ENCODE data around the gene SLC6A12.
"Not testable (repeated sequence)": the region's sequence is repeated elsewhere in the genome, so short reads cannot be mapped to it uniquely, and the experiment has no call there.

Gene SLC6A12

DNA sequence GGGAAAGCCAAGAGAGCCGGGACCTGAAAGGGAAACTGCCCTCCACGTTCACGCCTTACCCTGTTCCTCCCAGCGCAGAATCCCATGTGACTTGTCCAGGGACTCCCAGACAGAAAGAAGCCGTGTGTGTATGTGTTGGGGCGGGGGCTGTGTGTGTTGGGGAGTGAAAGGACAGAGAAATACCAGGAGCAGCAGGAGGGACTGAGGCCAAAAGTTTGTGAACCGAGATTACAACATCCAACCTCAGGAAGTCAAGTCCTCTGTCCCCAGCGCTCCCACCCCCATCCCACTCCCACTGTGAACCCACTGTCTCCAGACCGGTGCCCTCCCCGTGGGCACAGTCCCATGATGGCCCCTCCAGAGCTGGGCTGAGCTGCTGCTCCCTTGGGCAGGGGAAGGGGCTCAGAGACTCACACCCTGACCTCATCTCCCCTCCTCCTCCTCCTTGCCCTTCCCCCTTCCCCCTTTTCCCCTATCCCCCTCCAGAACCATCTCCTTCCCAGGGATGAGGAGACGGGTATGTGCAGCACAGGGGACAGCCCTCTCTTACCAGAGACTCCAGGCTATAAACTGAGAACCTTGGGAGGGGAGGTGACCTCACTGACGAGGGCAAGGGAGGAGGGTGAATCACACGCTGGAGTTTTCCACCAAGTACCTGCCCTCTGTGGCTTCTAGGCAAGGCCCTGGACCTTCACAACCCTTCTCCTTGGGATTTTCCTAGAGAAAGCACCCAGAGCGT lies at the start of gene SLC6A12:
SLC6A12 (minus strand) TSS at position 155 of the 739 bp plus-strand sequence. CDS start 4,171 bp downstream, outside the sequence.
- no peak for DNase-seq

DNA sequence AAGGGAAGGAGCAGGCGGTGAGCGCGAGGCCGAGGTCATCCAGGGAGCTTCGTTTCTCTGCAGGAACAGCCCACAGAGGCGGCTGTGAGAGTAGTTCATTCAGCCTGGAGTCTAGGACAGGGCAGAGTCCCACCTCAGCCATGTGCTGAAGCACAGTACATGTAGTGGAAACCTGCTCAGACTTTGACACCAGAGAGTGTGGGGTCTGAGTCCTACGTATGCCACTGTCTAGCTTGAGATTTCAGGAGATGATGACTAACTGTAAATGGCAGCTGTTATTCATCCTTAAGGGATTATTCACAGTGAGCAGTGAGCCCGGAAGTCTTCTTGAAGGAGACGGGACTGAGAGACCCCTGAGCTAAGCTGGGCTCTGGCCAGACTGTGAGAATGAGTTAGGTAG lies 49.6 kb upstream of the SLC6A12 start:
- DNase-seq = no peak

DNA sequence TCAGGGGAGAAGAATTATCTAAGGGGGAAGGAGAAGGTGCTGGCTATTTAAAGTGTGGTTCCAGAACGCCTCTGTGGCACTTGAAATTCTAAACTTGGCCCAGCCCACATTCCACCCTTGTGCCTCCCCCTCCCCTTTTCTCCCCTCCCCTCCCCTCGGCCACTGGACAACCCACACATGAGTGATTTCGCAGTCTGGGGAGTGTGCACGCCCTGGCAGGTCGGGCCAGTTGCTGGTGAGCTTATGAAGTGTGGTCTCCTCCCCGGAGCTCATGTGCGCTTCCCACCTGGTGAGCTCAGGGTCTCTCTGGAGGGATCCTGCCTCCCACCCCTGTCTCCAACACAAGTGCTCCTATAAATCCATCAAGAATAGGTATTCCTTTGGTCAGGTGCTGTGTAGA lies 48.9 kb upstream of the SLC6A12 start, which contains the start of gene SLC6A13:
SLC6A13 (minus strand) TSS at position 20 of the 400 bp plus-strand sequence. CDS start 2,784 bp downstream, outside the sequence.
- DNase-seq = no peak

DNA sequence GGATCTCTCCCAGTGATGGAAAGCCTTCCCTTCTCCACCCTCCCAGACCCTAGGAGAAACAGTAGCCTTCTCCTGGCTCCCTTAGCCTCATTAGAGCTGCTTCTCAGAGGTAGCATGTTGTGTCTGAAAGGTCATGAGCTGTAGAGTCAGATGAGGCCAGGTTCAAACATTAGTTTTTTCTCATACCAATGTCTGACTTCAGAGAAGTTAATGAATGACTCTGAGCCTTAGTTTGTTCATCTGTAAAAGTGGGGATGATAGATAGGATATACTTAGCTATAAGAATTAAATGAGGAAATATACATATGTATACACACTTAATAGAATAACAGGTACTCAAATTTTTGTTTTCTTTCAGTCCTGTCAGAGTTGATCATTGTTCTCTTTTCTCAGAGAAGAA lies 48.2 kb upstream of the SLC6A12 start:
- DNase-seq = no peak

DNA sequence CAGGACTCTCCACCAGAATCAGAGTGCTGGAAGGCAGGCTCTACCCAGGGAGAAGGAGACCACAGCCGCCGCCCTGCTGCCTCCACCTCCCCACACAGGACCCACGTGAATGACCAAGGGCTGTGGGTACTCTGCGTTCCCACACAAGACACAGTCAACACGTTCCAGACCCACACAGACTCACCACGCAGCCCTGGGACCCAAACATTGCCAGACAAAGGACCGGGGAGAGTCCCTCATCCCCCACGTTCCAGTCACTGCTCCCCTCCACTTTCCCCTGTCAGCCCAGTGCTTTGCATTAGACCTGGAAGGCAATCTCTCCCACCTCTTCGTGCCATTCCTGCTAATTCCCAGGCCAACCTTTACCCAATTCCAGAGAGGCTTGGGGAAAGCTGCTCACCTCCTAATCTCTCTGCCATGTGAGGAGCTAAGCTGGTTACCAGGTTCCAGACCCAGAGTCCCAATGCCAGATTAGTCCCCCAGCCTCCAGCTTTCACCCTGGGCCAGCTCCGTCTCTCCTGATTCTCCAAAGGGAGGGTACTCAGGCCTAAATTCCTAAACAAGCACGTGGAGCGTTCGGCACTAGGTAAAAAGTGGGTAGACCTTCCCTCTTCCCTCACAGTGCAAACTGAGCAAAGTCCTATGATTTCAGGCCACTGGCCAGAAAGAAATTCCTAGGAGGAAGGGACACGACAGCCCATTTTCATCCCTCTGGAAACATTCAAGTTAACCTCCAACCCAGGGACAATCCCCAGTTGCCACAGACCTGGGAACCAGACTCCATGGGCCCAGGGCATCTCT lies 43.8 kb upstream of the SLC6A12 start:
- DNase-seq = no peak

DNA sequence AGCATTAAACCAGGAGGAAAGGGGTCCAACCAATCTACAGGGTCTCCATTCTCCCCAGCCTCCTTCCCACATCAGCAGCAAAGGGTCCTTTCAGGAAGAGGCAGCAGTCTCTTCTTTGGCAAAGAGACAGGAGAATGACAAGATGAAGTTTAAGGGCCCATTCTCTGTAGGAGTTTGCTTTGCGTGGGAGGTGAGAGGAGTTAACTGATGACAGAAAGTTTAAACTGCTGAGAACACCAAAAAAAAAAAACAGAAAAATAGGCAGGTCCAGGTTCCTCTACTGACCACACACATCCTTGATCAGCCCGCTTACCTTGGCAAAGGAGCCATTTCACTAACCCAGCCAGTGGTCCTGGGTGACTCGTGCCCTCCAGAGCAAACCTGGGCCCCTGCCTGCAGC lies 43.0 kb upstream of the SLC6A12 start:
- no peak for DNase-seq

DNA sequence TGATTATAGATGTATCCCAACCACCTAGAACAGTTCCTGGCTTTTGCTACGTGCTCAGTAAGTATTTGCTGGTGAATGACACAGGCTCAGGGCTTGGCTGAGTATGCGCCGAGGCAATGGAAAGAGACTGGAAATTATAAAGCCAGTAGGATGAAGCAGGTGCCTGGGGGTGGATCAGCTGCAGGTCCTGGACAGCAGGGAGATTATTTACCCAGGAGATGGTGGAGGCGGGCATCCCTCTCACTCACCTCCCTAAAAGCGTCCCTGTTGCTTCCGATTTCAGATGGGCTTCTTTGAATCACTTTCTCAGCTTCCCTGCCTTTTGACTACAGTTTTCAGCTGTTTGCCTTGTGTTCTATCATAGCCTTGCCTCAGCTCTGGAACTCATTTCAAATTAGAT lies 42.3 kb upstream of the SLC6A12 start:
- DNase-seq = no peak

DNA sequence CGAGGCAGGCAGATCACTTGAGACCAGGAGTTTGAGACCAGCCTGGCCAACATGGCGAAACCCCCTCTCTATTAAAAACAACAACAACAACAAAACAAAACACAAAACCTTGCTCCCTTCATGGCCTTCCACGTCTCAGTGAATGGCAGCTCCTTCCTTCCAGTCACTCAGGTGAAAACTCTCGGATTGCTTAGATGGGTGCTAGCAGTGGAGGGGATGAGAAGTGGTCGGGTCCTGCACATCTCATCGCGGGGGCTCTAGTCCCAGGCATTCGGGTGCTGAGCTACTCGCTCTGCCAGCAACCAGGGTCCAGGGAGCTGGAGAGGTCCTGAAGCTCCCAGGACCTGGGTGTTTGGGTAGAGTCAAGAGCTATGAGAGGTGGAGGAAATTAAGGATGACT lies 41.0 kb upstream of the SLC6A12 start:
- DNase-seq = no peak

DNA sequence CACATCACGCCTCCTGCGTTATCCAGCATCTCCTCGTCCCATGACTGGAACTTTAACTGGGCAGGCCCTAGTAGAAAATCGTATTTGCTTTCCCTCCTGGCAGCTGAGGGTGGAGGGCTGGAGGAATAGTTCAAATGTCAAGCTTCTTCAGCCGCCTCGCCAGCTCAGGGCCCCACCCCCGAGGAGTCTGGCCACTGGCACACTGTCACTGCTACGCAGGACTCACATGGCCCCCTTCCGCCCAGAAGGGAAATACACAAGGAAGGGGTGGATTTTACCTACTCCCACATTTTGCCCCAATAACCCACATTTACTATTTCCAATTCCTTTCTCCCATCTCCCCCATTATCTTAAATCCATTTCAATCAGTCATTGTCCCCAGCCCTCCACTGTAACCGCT lies 40.1 kb upstream of the SLC6A12 start:
- DNase-seq = no peak

DNA sequence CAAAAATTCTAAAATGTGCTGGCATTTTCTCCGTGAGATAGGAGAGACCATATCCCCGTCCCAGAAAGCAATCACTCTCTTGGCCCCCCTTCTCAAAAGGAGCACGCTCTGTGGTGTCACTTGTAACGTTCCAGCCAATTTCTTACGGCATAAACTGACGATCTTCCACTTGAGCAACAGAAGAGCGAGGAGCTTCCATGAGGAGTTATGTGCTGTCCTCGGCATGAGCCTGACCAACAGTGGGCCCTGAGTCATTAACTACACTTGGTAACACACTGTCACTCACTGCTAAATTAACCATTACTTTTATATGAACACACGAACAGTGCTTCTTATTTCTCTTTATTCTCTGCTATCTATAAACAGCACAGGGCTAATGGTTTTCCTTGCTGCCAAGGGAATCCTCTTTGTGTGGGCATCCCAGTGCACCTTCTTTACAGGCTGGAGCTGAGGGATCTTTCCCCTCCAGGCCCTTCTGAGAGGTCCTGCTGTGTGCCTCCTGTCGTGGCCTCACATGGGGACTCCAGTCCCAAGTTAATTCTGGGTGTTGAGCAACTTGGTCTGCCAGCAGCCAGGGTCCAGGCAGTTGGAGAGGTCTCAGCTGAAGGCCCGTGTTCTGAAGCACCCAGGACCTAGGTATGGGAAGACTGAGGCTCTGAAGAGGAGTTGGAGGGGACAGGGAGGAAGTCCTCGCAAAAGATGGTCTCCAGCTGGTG lies 39.3 kb upstream of the SLC6A12 start:
- no peak for DNase-seq

DNA sequence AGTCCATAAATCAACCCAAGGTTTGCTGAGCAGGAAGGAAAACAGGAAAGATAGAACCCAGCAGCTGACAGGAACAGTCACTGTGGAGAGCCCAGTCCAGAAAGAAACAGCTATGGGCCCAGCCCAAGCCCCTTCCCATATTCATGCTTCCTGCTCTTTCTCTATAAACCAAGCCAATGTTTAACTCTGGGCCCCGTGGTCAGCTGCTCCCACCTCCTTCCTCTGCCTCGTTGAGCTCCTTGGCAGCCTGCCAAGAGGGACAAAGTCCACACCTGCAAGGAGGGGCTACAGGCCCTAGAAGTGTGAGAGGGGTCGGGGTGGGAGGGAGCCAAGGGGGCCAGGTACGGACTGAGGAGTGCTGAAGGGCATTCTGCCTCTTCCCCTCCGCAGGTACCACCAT lies 38.7 kb upstream of the SLC6A12 start:
- no peak for DNase-seq

DNA sequence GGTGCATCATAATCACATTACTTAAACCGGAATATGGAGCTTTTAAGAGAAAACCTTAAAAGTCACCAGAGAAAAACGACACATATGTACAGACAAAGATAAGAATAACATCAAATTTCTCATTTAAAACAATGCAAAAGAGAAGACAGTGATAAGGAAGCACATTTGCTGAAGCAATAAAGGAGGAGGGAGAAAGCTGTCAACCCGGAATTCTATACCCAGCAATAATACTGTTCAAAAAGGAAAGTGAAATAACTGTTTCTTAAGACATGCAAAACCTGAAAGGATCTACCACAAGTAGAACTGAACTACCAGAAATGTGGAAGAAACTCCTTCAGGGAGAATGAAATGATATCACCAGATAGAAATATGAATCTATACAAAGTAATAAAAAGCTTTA lies 33.3 kb upstream of the SLC6A12 start:
- no peak for DNase-seq

DNA sequence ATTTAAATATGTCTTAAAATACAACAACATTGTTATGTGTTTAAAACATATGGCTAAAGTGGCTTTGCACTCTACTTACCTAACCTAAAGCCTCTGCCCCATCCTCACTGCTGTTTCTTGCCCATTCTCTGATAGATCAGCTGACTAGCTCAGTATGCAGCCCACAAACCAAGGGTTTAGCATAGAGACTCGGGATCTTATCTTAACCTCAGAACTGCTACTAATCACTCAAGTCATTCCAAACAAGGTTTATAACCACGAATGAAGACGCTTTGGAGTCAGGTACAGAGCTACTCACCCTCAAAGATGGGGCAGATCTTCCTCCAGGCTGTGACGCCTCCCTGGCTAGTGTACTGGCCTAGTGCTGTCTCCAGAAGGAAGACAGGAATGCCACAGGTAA lies 29.4 kb upstream of the SLC6A12 start:
- no peak for DNase-seq

DNA sequence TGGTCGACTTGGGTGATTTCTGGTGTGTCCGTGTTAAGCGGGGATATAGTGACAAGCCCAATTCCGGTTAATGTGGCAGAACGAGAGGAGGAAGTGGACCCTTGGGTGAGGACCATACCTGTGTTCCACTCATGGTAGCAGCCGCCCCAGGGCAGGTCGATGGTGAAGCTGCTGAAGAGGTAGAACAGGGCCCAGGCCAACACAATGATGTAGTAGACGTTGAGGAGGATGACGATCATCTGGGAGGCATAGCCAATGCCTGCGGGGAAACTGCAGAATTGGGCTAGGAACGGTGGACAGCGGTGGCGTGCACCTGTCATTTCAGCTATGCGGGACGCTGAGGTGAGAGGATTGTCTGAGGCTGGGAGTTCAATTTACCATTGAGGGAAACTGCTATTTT lies 28.5 kb upstream of the SLC6A12 start:
- DNase-seq = no peak

DNA sequence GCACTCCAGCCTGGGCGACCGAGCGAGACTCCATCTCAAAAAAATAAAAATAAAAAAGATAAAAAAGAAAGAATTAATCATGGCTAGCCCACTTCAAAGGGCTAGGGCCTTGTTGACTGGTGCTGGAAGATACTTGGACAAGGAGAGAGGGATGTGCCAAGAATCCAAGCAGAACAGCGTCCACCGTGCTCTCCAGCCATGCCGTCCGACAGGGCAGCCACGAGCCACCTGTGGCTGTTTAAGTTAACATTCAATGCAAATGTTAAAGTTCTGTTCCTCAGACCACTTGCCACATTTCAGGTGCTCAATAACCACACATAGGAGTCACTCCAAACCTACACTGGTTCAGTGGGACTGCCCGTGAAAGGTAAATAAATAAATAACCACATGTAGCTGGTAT lies 27.3 kb upstream of the SLC6A12 start:
- no peak for DNase-seq

DNA sequence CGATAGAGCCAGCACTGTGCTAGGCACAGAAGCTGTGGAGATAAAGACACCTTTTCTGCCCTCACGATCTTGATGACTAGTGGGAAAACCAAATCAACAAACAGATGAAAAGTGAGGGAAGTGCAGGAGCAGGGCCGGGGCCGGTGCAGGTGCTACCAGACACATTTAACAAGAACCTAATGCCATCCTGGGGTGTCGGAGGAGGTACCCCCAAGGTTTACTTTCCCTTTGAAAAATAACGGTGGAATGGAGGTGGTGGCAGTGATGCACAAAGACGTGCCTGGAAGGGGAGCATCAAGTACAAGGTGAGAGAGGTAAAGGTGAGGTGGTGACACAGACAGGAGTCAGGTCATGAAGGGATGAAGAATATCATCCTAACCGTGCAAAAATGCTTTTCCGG lies 26.6 kb upstream of the SLC6A12 start:
- DNase-seq = no peak

DNA sequence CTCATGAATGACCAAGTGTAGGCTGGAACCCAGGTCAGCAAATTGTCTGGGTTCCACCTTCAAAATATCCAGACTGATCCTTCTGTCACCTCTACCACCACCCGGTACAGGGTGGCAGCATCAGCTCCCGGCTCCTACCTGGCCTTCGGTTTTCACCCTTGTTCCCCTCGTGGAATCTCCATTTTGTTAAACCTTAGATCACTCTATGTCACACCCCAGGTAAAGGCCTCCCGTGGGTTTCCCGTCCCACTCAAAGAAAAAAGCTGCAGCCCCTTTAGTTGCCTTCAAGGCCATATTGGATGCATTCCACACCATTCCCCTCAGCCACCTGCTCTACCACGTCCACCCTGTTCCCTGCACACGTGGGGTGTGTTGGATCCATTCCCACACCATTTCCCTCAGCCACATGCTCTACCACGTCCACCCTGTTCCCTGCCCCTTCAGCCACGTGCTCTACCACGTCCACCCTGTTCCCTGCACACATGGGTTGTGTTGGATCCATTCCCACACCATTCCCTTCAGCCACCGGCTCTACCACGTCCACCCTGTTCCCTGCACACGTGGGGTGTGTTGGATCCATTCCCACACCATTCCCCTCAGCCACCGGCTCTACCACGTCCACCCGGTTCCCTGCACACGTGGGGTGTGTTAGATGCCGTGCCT lies 24.9 kb upstream of the SLC6A12 start:
- no peak for DNase-seq

DNA sequence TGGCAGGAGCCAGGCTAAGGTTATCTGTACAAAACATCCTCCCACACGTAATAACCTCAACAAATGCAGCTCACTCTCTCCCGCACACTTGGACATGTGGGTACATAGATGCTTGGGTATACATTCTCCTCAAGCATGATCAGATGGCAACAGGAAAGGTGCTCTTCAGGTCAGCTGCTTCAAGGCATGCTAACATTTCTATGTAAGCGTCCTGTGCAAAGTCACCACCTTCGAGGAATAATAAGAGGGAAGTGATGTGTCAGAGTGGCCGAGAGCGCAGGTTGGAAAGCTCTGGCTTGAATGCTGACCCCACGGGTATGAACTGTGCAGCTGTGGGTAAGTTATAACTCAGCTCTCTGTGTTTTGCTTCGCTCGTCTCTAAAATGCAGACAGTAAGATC lies 24.2 kb upstream of the SLC6A12 start:
- no peak for DNase-seq

DNA sequence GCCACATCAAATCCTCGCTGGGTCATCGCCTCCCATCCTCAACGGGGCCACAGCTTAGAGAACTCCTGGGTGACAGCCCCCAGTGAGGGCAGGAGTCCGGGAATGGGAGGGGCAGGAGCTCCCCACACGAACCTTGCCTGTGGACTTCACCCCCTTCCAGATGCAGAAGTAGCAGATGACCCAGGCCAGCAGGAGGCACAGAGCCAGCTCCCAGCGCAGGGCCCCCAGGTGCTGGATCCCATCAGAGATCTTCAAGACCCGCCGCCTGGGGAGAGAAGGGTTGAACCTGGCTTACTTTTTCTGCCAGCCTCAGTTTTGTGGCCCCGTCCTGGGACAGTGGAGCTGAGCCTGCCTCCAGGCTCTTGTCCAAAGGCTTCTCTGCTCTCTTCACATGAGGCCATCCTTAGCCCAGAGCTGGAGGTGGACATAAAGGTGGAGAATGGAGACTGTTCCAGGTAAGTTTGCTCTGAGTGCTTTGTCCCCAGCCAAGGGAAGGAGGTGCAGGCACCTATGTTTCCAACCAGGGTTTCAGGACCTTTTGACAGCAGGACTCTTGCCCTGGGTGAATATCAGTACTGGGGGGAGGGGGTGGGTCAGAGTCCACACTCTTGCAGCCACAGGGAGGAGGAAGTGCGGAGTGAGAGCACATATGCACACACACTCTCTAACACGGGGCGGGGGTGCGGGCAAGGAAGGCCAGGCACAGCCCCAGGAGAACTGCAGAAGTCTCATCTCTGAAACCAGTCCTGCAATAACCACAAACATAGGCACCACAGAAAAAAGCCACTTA lies 23.3 kb upstream of the SLC6A12 start:
- no peak for DNase-seq

DNA sequence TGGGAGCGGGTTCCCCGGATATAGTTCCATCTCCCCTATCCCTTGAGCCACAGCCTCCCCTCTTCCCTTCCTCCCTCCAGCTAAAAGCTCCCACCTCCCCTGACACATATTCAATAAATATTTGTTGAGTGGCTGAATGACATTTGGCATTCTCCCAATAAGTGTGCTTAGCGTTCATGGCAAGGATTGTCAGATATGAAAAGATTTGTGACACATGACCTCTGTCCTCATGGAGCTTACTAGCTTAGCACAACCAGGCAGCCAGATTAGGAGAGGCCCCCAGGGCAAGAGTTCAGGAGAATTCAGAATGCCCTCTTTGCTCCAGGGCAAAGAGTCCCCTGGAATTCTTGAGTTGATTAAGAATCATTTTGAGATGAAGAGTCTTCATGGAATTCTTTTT lies 22.5 kb upstream of the SLC6A12 start:
- no peak for DNase-seq

DNA sequence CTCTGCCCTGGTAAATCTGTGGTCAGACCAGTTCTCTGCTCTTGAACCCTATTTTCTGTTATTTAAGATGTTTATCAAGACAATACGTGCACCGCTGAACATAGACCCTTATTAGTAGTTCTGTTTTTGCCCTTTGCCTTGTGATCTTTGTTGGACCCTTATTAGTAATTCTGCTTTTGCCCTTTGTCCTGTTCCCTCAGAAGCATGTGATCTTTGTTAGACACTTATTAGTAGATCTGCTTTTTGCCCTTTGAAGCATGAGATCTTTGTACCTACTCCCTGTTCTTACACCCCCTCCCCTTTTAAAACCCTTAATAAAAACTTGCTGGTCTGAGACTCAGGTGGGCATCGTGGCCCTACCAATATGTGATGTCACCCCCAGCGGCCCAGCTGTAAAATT lies 22.0 kb upstream of the SLC6A12 start:
- DNase-seq = not testable (repeated sequence)

DNA sequence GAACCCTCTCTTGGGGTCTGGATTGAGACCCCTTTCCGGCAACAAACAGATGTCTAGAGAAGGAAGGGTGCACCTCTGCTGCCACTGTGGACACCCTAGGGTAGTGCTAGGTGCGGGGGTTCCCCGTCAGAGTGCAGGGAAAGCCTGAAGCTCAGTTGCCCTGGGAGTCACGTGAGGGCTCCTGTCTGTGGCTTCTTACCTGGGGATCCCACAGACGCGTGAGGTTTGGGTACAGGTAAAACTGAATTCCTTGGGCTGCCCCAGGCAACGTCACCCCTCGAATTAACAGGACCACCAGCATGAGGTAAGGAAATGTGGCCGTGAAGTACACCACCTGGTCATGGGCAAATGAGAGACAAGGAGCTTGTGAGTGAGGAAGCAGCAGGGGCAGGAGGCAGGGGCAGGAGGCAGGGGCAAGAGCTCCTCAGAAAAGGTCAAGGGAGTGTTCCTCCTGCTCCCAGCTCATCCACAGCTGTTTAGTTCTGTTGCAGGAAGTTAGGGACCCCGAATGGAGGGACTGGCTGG lies 21.0 kb upstream of the SLC6A12 start:
- no peak for DNase-seq
